OCI-LY1 (cell line): ENCODE measurements around the gene PTK7.

Experiments used
- EZH2 ChIP-seq: fragments of 200-600 bp; sonication (generic), shearing (Covaris generic); IDR thresholded peaks from 2 replicates; pipeline ENCODE4 v1.8.0; 2017; ENCODE audit warnings: borderline replicate concordance, mixed run types, mild to moderate bottlenecking, antibody characterized with exemption, low read length, moderate library complexity, mixed read lengths
- TF ChIP-seq, protein P1 (sequence below): fragments of 200-600 bp; sonication (generic), shearing (Covaris generic); IDR thresholded peaks from 2 replicates; pipeline ENCODE4 v1.5.1; 2017; ENCODE audit warnings: mild to moderate bottlenecking, antibody characterized with exemption, low read length, moderate library complexity, mixed read lengths

- TF ChIP-seq, protein P1, sequence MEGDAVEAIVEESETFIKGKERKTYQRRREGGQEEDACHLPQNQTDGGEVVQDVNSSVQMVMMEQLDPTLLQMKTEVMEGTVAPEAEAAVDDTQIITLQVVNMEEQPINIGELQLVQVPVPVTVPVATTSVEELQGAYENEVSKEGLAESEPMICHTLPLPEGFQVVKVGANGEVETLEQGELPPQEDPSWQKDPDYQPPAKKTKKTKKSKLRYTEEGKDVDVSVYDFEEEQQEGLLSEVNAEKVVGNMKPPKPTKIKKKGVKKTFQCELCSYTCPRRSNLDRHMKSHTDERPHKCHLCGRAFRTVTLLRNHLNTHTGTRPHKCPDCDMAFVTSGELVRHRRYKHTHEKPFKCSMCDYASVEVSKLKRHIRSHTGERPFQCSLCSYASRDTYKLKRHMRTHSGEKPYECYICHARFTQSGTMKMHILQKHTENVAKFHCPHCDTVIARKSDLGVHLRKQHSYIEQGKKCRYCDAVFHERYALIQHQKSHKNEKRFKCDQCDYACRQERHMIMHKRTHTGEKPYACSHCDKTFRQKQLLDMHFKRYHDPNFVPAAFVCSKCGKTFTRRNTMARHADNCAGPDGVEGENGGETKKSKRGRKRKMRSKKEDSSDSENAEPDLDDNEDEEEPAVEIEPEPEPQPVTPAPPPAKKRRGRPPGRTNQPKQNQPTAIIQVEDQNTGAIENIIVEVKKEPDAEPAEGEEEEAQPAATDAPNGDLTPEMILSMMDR, result no peak
- no peak for TF ChIP-seq EZH2
These were observed 62.2 kb downstream of the PTK7 start for GRCh38 chr6:43138267-43138666.
